Stimulated activated effector memory CD8-positive, alpha-beta T cell treated with anti-CD3 and anti-CD28 coated beads, Interleukin-12 subunit alpha, Interleukin-12 subunit beta, amount 100 ng/mL, for 72 hours (primary cell): ENCODE measurements around the gene LAD1.

Source experiments
- ATAC-seq: fragments of 150-1000 bp; cut with Tn5 transposase; 2 replicates; pipeline ENCODE4 v1.10.0; 2021
- DNase-seq, 2 donors: peaks; one replicate each; pipeline ENCODE4 v3.0.0; 2021 to 2022; ENCODE audit warnings: low spot score in 2 of 2
- H3K27ac Mint-ChIP-seq: one replicate; pipeline ENCODE4 v1.8.0; 2022; ENCODE audit warnings: mild to moderate bottlenecking, mixed read lengths
- H3K36me3 Mint-ChIP-seq: one replicate; pipeline ENCODE4 v1.8.0; 2022; ENCODE audit warnings: mild to moderate bottlenecking, mixed read lengths
- H3K4me1 Mint-ChIP-seq: one replicate; pipeline ENCODE4 v1.8.0; 2022; ENCODE audit warnings: mixed read lengths
- H3K4me3 Mint-ChIP-seq: one replicate; pipeline ENCODE4 v1.8.0; 2022; ENCODE audit warnings: mild to moderate bottlenecking, mixed read lengths
- H3K9me3 Mint-ChIP-seq: one replicate; pipeline ENCODE4 v1.8.0; 2022; ENCODE audit warnings: mixed read lengths

Gene LAD1

DNA sequence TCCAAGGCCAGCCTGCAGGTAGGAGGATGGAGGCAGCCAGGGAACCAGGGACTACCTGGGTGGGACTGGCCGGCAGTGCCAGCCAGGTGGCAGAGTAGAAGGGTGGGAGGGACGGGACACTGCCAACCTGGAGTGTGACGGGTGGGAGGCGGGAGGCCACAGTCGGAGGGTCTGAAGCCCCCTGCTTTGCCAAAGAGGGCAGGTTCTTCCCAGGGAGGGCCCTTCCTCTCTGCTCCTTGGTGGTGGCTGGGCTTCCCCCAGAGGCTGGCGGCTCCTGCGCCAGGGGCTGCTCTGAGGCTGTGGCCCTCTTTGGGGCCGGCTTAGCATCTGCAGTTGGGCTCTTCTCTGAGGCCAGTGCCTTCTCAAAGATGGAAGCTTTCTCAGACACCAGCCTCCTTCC, 12.9 kb downstream of the LAD1 start:
- no peak for ATAC-seq
- no peaks in the 10 kb centered on the region for H3K9me3 Mint-ChIP-seq
- no peak for DNase-seq
- H3K36me3 Mint-ChIP-seq, result no peaks in the 10 kb centered on the region
- H3K4me3 Mint-ChIP-seq, result no peak overlapping the region
- no peak overlapping the region for H3K27ac Mint-ChIP-seq
- H3K4me1 Mint-ChIP-seq, result peaks cover 6% of the 10 kb centered on the region

- Mint-ChIP-seq H3K4me1 (peaks cover 6% of the 10 kb centered on the region), H3K36me3 (no peaks in the 10 kb centered on the region), H3K27ac (no peak overlapping the region), H3K9me3 (no peaks in the 10 kb centered on the region), H3K4me3 (no peak overlapping the region)
- peak; percentile 38 to 70 for DNase-seq
- ATAC-seq, result peak; percentile 63
These were observed 13.7 kb downstream of the LAD1 start for GRCh38 chr1:201385299-201385891.

- ATAC-seq, result no peak
- no peak for DNase-seq
- peaks cover 6% of the 10 kb centered on the region for H3K4me1 Mint-ChIP-seq
- H3K36me3 Mint-ChIP-seq, result no peaks in the 10 kb centered on the region
- H3K27ac Mint-ChIP-seq, result no peak overlapping the region
- no peaks in the 10 kb centered on the region for H3K9me3 Mint-ChIP-seq
- H3K4me3 Mint-ChIP-seq, result no peak overlapping the region
These were observed 14.7 kb downstream of the LAD1 start for GRCh38 chr1:201384406-201384782.

DNA sequence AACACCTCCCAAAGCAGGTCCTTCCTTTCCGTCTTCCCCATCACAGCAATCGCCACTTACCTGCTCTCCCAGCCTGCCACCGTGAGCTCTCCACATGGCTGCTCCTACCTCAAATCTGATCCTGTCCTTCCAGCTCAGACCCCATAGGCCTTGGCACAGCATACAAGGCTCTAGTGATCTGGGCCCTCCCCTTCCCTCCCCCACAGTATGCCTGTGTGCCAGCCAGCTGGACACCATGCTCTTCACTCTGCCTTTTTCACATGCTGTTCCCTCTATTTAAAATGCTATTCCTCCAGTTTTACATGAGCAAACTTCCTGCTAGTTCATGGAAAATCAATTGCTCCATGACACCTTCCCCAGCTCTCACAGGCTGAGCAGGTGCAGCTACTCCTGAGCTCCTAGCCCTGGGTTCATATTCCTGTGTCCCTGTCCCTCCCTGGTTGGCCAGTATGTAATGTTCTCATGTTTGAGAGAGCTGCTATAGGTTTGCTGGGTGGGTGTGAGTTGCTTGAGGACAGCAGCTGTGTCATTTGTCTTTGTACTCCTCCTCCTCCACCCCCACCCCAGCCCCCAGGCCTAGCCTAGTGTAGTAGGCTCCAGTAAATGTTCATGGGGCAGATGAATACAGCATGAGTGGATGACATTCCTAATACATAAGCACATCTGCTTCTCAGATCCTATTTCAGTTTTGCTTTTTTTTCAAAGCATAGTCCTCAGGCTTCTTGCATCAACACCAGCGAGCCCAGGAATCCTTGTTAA, 15.3 kb downstream of the LAD1 start:
- no peak overlapping the region for H3K4me3 Mint-ChIP-seq
- H3K27ac Mint-ChIP-seq, result no peak overlapping the region
- ATAC-seq (no peak), DNase-seq (no peak)
- no peaks in the 10 kb centered on the region for H3K9me3 Mint-ChIP-seq
- no peaks in the 10 kb centered on the region for H3K36me3 Mint-ChIP-seq
- H3K4me1 Mint-ChIP-seq, result peaks cover 7% of the 10 kb centered on the region

DNA sequence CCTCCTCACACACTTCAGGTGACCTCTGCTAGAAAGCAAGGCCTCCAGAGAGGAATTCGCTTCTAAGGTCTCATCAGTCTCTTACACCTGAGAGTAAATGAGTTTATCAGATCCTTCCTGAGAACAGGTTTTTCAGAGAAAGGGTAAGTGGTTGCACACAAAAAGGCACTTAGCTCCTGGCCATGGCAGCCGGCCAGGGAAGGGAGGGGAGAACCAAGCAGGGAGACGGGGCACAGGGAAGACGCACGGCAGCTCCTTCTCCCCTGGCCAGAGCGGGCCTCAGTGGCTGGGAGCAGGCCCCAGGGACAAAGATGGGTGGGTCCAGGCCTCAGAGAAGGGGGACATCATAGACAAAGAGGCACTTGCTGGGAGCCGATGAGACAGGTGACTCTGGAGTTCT, 18.0 kb downstream of the LAD1 start:
- DNase-seq, result no peak
- Mint-ChIP-seq H3K4me1 (peaks cover 10% of the 10 kb centered on the region), H3K36me3 (no peaks in the 10 kb centered on the region), H3K9me3 (no peaks in the 10 kb centered on the region), H3K27ac (no peak overlapping the region), H3K4me3 (no peak overlapping the region)
- ATAC-seq, result no peak

GRCh38 chr1:201379733-201380242, 19.3 kb downstream of the LAD1 start:
- ATAC-seq (no peak), DNase-seq (no peak)
- Mint-ChIP-seq H3K36me3 (no peaks in the 10 kb centered on the region), H3K4me1 (peaks cover 10% of the 10 kb centered on the region), H3K27ac (no peak overlapping the region), H3K4me3 (no peak overlapping the region), H3K9me3 (no peaks in the 10 kb centered on the region)

DNA sequence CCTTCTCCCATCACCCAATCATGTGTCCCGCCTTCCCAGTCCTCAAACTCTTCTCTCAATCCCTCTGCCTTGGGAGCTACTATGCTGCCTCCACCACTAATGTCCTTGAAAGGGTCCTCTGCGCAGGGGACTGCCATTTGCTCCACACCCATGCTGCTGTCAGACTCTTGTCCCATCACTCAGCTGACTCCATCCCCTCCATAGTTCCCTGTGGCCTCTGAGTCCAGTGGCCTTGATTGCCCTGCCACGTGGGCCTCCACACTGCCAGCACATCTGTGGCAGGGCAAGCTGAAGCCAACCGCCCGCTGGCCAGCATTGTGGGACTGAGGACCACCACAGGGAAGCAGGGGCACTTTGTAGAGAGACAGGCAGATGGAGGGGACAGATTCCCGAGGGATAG, 20.3 kb downstream of the LAD1 start:
- Mint-ChIP-seq H3K4me3 (no peak overlapping the region), H3K27ac (no peak overlapping the region), H3K9me3 (no peaks in the 10 kb centered on the region), H3K4me1 (peaks cover 10% of the 10 kb centered on the region), H3K36me3 (no peaks in the 10 kb centered on the region)
- DNase-seq (no peak), ATAC-seq (no peak)

DNA sequence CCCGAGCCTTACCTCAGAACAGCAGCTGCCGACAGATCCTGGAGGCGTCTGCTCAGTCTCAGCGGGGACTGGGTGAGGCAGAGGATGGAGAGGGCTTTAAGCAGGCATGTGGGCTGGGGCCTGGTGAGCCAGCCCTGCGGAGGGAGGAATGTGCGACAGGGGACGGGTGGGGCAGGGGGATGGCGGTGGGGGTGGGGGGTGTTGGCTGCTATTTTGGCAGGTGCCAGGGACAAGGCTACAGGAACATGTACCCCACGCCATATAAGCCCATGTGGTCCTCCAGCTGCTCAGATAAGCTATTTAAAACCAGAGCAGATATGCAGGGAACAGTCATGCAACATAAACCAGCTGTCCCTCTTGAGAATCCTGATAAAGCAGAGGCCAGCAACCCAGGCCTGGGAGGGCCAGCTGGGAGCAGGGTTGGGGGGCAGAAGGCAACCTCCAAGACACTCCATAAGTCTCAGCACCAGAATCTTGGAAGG, 21.5 kb downstream of the LAD1 start, which contains the start of gene TNNT2:
TSS of gene TNNT2 (minus strand) at position 70 of the 482 bp plus-strand sequence. CDS start 4,426 bp downstream, outside the sequence.
- Mint-ChIP-seq H3K27ac (no peak within 1 kb of the TSS), H3K4me3 (no peak within 1 kb of the TSS), H3K36me3 (no peaks in the 10 kb centered on the region), H3K4me1 (peaks cover 10% of the 10 kb centered on the region), H3K9me3 (no peaks in the 10 kb centered on the region)
- DNase-seq (no peak), ATAC-seq (no peak)

DNA sequence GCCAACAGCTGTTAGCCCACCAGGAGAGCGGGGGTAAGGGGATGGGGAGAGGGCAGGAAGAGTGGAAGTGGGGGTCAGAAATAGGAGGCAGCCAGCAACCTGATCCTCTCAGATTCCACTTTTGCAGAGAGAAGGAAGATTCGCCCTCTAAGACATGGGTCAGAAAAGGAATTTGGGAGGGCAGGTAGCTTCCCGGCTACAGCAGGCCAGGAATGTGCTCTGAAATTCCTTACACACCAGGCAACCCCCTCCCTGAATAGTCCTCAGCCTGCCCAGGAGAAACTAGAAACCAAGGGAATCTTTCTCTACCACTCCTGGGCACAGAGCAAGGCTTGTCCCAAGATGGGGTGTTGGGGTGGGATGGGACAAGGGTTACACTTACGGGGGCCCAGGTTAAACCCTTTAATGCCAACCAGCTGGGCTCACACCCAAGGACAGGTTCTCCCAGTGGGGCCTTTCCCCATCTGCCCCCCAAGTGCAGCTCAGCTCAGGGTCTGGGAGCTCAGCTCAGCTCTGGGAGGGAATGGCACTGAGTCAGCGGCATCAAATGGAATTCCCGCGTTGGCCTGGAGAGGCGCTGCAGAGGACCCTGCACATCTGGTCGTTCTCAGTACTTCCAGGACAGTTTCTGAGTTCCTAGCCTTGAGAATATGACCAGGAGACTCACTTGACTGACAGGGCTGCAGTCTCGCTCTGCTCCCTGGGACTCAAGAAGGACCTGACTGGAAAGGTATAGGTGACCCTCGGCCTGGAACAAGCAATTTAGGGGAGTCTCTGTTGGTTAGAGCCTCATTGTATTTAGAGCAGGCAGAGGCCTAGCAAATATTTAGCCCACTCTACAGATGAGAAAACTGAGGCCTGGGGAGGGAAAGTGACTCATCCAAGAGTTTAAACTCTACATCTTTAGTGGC, 22.4 kb downstream of the LAD1 start:
- Mint-ChIP-seq H3K27ac (no peak overlapping the region), H3K9me3 (no peaks in the 10 kb centered on the region), H3K36me3 (no peaks in the 10 kb centered on the region), H3K4me1 (peaks cover 5% of the 10 kb centered on the region), H3K4me3 (no peak overlapping the region)
- ATAC-seq (no peak), DNase-seq (no peak)

GRCh38 chr1:201376107-201376463, 23.0 kb downstream of the LAD1 start:
- DNase-seq (no peak), ATAC-seq (no peak)
- Mint-ChIP-seq H3K9me3 (no peaks in the 10 kb centered on the region), H3K4me3 (no peak overlapping the region), H3K4me1 (peaks cover 5% of the 10 kb centered on the region), H3K27ac (no peak overlapping the region), H3K36me3 (no peaks in the 10 kb centered on the region)

DNA sequence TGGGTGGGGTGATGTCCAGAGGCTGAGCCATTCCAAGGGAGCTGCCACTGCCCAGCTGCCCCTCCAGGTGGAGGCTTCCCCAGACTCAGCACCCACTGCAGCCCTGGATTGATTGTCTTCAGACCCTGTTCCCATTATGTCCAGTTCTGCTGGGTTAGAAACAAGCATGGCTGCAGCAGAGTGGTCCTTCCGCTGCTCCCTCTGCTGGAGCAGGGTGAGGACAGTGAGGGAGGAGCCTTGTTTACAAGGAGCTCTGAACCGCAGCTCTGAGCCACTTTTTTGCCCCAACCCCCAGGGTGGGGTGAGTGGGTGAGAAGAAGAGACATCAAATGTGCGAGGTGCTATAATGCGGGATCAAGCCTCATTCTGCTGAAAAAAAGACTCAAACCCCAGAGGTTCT, 24.0 kb downstream of the LAD1 start:
- ATAC-seq, result no peak
- no peaks in the 10 kb centered on the region for H3K9me3 Mint-ChIP-seq
- no peak for DNase-seq
- H3K36me3 Mint-ChIP-seq, result no peaks in the 10 kb centered on the region
- no peak overlapping the region for H3K4me3 Mint-ChIP-seq
- H3K27ac Mint-ChIP-seq, result no peak overlapping the region
- peaks cover 5% of the 10 kb centered on the region for H3K4me1 Mint-ChIP-seq

- H3K27ac Mint-ChIP-seq, result no peak overlapping the region
These were observed 24.8 kb downstream of the LAD1 start for GRCh38 chr1:201374364-201374763.

GRCh38 chr1:201371792-201372191, 27.3 kb downstream of the LAD1 start:
- H3K36me3 Mint-ChIP-seq, result no peaks in the 10 kb centered on the region
- H3K4me3 Mint-ChIP-seq, result no peak overlapping the region
- ATAC-seq (no peak), DNase-seq (no peak)
- no peaks in the 10 kb centered on the region for H3K9me3 Mint-ChIP-seq
- no peak overlapping the region for H3K27ac Mint-ChIP-seq
- no peaks in the 10 kb centered on the region for H3K4me1 Mint-ChIP-seq

More at GRCh38 chr1:201374364-201374763, 24.8 kb downstream of the LAD1 start:
- ATAC-seq (no peak), DNase-seq (no peak)
- Mint-ChIP-seq H3K4me3 (no peak overlapping the region), H3K36me3 (no peaks in the 10 kb centered on the region), H3K9me3 (no peaks in the 10 kb centered on the region), H3K4me1 (peaks cover 5% of the 10 kb centered on the region)

- Mint-ChIP-seq H3K36me3 (no peaks in the 10 kb centered on the region), H3K4me3 (no peak overlapping the region), H3K27ac (no peak overlapping the region), H3K9me3 (no peaks in the 10 kb centered on the region), H3K4me1 (no peaks in the 10 kb centered on the region)
- DNase-seq (no peak), ATAC-seq (no peak)
These were observed 27.8 kb downstream of the LAD1 start for GRCh38 chr1:201371276-201371675.

GRCh38 chr1:201370500-201370899, 28.6 kb downstream of the LAD1 start:
- ATAC-seq, result no peak

More at GRCh38 chr1:201370500-201370899, 28.6 kb downstream of the LAD1 start:
- no peak overlapping the region for H3K4me3 Mint-ChIP-seq
- no peak overlapping the region for H3K27ac Mint-ChIP-seq
- H3K4me1 Mint-ChIP-seq, result no peaks in the 10 kb centered on the region
- no peak for DNase-seq
- H3K9me3 Mint-ChIP-seq, result no peaks in the 10 kb centered on the region
- no peaks in the 10 kb centered on the region for H3K36me3 Mint-ChIP-seq
